CD4-positive, alpha-beta T cell treated with Interleukin-4 for 1 hour (primary cell): ENCODE data around the gene USH2A.
A peak's percentile ranks its signal among the peaks of the same experiment; 100 is the strongest.

ENCODE experiments used
- DNase-seq, 2 donors: peaks; one replicate each; pipeline ENCODE4 v3.0.0-alpha.2; 2020 to 2022

The USH2A gene

GRCh38 chr1:216258856-216259255 is 164.4 kb downstream of the USH2A start:
- no peak for DNase-seq

GRCh38 chr1:216258386-216258785 is 164.9 kb downstream of the USH2A start:
- DNase-seq = no peak

- DNase-seq = no peak
Observed at GRCh38 chr1:216250861-216251260, 172.4 kb downstream of the USH2A start.

GRCh38 chr1:216248628-216249027 is 174.6 kb downstream of the USH2A start:
- DNase-seq = no peak

GRCh38 chr1:216247937-216248336 is 175.3 kb downstream of the USH2A start:
- DNase-seq = no peak

GRCh38 chr1:216246577-216247203 is 176.6 kb downstream of the USH2A start:
- no peak for DNase-seq

- DNase-seq = no peak
Observed at GRCh38 chr1:216238844-216239243, 184.4 kb downstream of the USH2A start.

- no peak for DNase-seq
Observed at GRCh38 chr1:216237927-216238542, 185.2 kb downstream of the USH2A start.

- no peak for DNase-seq
Observed at GRCh38 chr1:216224233-216224632, 199.0 kb downstream of the USH2A start.

- no peak for DNase-seq
Observed at GRCh38 chr1:216223486-216223885, 199.8 kb downstream of the USH2A start.

GRCh38 chr1:216222288-216222687 is 201.0 kb downstream of the USH2A start:
- DNase-seq = no peak

- DNase-seq = peak in 1 of 2 donors; percentile 0
Observed at GRCh38 chr1:216221260-216221700, 202.0 kb downstream of the USH2A start.

- no peak for DNase-seq
Observed at GRCh38 chr1:216216305-216216704, 206.9 kb downstream of the USH2A start.

GRCh38 chr1:216215169-216215568 is 208.1 kb downstream of the USH2A start:
- DNase-seq = no peak

- no peak for DNase-seq
Observed at GRCh38 chr1:216212826-216213225, 210.4 kb downstream of the USH2A start.

- DNase-seq = no peak
Observed at GRCh38 chr1:216210081-216210480, 213.2 kb downstream of the USH2A start.

GRCh38 chr1:216209125-216209524 is 214.1 kb downstream of the USH2A start:
- DNase-seq = no peak

GRCh38 chr1:216207154-216207553 is 216.1 kb downstream of the USH2A start:
- no peak for DNase-seq

GRCh38 chr1:216205176-216205575 is 218.1 kb downstream of the USH2A start:
- DNase-seq = no peak

GRCh38 chr1:216201946-216202345 is 221.3 kb downstream of the USH2A start:
- DNase-seq = no peak

- DNase-seq = no peak
Observed at GRCh38 chr1:216200941-216201340, 222.3 kb downstream of the USH2A start.

- no peak for DNase-seq
Observed at GRCh38 chr1:216194721-216195120, 228.5 kb downstream of the USH2A start.

GRCh38 chr1:216193839-216194443 is 229.3 kb downstream of the USH2A start:
- DNase-seq = no peak

- no peak for DNase-seq
Observed at GRCh38 chr1:216190438-216190837, 232.8 kb downstream of the USH2A start.
